Stomach smooth muscle (tissue), 2 donors: ENCODE measurements around the gene OR3A3.
"Not testable (repeated sequence)": the region's sequence is repeated elsewhere in the genome, so short reads cannot be mapped to it uniquely, and the experiment has no call there.

Experiments used
- H3K27ac ChIP-seq: one replicate; pipeline ENCODE4 v1.7.0; 2013; ENCODE audit warnings: mild to moderate bottlenecking, low read length, inconsistent platforms
- H3K27me3 ChIP-seq, 2 donors: one replicate each; pipeline ENCODE4 v1.7.0; 2013; ENCODE audit warnings: low read length in 2 of 2; ENCODE audit not compliant: insufficient read depth in 2 of 2, control insufficient read depth in 1 of 2
- H3K36me3 ChIP-seq, 2 donors: one replicate each; pipeline ENCODE4 v1.7.0; 2013; ENCODE audit warnings: low read length in 2 of 2; ENCODE audit not compliant: control insufficient read depth in 2 of 2, insufficient read depth in 2 of 2
- H3K4me1 ChIP-seq: one replicate; pipeline ENCODE4 v1.7.0; 2013; ENCODE audit warnings: low read length; ENCODE audit not compliant: control insufficient read depth, insufficient read depth
- H3K4me3 ChIP-seq, 2 donors: one replicate each; pipeline ENCODE4 v1.7.0; 2013; ENCODE audit warnings: low read length in 2 of 2
- H3K9ac ChIP-seq, 2 donors: one replicate each; pipeline ENCODE4 v1.7.0; 2013; ENCODE audit warnings: low read length in 2 of 2, mild to moderate bottlenecking in 1 of 2
- H3K9me3 ChIP-seq, 2 donors: one replicate each; pipeline ENCODE4 v1.7.0; 2013; ENCODE audit warnings: low read length in 2 of 2; ENCODE audit not compliant: control insufficient read depth in 2 of 2
- donor health status: healthy.
- donor health status: Pancreatic carcinoma.

Gene OR3A3

DNA sequence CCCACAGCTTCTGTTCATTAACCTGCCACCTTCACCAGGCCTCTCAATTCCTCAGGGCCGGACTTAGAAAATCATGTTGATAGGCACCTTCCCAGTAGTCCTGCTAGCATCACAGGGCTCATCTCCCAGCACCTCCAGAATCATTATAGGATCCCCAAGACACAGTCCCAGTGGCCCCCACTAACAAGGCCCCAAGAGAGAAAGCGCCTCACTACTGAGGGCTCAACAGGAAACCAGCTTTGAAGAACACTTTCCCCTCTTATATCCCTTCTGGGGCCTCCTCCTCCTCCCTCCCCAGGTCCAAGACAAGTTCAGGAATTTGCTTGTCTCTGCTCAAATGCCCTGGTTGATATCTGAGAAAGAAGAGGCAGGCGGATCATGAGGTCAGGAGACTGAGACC lies at the start of gene OR3A3:
Gene OR3A3 (plus strand): TSS at position 301 of the 400 bp plus-strand sequence.
- H3K4me3 ChIP-seq = no peak within 1 kb of the TSS
- H3K9me3 ChIP-seq = peaks cover 5 to 14% of the 10 kb centered on the region in 2 donors
- no peaks in the 10 kb centered on the region for H3K4me1 ChIP-seq
- H3K9ac ChIP-seq = no peak within 1 kb of the TSS
- H3K27me3 ChIP-seq = no peaks in the 10 kb centered on the region
- no peak within 1 kb of the TSS for H3K27ac ChIP-seq
- H3K36me3 ChIP-seq = no peaks in the 10 kb centered on the region

DNA sequence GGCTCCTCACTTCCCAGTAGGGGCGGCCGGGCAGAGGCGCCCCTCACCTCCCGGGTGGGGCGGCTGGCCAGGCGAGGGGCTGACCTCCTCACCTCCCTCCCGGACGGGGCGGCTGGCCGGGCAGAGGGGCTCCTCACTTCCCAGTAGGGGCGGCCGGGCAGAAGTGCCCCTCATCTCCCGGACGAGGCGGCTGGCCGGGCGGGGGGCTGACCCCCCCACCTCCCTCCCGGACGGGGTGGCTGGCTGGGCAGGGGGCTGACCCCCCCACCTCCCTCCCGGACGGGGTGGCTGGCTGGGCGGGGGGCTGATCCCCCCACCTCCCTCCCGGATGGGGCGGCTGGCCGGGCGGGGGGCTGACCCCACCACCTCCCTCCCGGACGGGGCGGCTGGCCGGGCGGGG lies 40.0 kb upstream of the OR3A3 start:
- H3K4me3 ChIP-seq, H3K9me3 ChIP-seq, H3K27ac ChIP-seq, H3K9ac ChIP-seq, H3K27me3 ChIP-seq, H3K4me1 ChIP-seq, H3K36me3 ChIP-seq: not testable (repeated sequence)

DNA sequence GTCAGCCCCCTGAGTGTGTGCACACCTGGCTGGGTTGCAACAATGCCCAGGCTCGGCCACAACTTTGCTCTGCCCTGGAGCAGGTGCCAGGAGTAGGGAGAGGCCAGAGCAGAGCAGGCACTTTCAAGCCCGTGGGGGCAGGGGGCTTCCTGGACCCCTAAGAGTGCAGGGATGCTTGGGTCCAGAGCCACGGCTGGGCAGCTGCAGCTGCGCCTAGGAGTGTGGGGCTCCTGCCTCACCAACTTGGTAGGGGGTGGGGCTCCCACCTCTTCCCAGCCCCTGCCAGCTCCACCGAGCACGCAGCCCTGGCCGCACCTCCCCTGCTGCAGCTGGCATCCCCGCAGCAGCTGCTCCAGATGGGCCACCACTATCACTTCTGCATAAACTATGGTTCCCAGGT lies 32.8 kb upstream of the OR3A3 start:
- no peak overlapping the region for H3K9ac ChIP-seq
- H3K27ac ChIP-seq = no peak overlapping the region
- peaks cover 0 to 5% of the 10 kb centered on the region in 2 donors for H3K9me3 ChIP-seq
- H3K4me1 ChIP-seq = no peaks in the 10 kb centered on the region
- peaks cover 0 to 2% of the 10 kb centered on the region in 2 donors for H3K27me3 ChIP-seq
- no peak overlapping the region for H3K4me3 ChIP-seq
- no peaks in the 10 kb centered on the region for H3K36me3 ChIP-seq

DNA sequence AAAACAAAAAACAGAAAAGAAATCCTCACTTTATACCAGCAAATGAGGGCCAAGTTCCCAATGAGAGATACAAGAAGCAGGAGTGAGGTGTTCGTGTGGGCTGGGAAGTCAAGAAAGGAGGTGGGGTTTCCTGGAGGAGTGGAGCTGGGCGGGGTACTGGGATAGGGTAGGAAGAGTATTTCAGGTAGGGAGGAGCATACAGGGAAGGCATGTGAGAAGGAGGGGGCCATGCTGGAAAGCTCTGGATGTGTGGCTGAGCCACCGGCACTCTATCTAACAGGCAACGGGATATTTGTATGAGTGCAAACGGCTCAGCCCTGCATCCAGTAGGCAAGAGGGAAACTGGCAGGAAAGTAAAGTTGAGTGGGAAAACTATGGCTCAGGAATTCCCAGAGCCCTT lies 29.2 kb upstream of the OR3A3 start:
- Histone ChIP-seq H3K36me3 (no peaks in the 10 kb centered on the region), H3K27me3 (peaks cover 2 to 4% of the 10 kb centered on the region in 2 donors), H3K9ac (no peak overlapping the region), H3K9me3 (no peaks in the 10 kb centered on the region), H3K4me1 (no peaks in the 10 kb centered on the region), H3K27ac (no peak overlapping the region), H3K4me3 (no peak overlapping the region)

DNA sequence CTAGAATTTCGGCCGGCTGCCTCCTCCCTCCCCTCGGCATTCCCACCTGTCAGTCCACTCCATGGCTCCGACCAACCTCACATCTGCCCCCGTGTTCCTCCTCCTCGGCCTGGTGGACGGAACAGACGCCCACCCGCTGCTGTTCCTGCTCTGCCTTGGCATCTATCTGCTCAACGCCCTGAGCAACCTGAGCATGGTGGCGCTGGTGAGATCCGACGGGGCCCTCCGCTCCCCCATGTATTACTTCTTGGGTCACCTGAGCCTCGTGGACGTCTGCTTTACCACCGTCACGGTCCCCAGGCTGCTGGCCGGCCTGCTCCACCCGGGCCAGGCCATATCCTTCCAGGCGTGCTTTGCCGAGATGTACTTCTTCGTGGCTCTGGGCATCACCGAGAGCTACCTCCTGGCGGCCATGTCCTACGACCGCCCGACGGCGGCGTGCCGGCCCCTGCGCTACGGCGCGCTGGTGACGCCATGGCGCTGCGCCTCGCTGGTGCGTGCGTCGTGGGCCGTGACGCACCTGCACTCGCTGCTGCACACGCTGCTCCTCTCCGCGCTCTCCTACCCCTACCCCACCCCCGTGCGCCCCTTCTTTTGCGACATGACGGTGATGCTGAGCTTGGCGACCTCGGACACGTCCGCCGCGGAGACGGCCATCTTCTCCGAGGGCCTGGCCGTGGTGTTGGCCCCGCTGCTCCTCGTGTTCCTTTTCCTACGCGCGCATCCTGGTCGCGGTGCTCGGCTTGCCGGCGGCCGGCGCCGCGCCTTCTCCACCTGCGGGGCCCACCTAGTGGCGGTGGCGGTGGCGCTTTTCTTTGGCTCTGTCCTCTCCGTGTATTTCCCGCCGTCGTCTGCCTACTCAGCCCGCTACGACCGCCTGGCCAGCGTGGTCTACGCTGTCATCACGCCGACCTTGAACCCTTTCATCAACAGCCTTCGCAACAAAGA lies 25.0 kb upstream of the OR3A3 start, which contains the start of gene OR3A2:
Gene OR3A2 (minus strand): TSS at position 440 of the 948 bp plus-strand sequence.
- no peaks in the 10 kb centered on the region for H3K4me1 ChIP-seq
- no peaks in the 10 kb centered on the region for H3K9me3 ChIP-seq
- no peak within 1 kb of the TSS for H3K27ac ChIP-seq
- H3K27me3 ChIP-seq = peaks cover 2 to 4% of the 10 kb centered on the region in 2 donors
- H3K36me3 ChIP-seq = no peaks in the 10 kb centered on the region
- H3K9ac ChIP-seq = no peak within 1 kb of the TSS
- H3K4me3 ChIP-seq = peak within 1 kb of the TSS in 1 of 2 donors; percentile 1

DNA sequence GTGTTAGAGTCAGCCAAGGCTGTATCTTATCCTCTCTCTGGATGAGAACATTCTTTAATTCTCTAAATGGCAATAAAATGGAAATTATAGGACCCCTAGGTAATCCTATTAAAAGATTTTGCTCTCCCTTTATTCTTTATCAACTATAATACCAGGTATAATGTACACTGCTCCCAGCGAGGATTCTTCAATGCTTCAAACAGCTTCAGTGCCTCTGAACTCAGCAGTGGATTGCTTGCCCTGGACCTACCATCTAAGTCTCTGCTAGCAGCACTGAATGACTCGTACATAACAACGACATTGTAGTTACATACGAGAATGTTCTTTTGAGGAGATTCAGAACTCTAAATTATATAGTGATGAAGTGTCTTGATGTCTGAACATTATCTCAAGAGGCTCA lies 21.4 kb upstream of the OR3A3 start:
- no peaks in the 10 kb centered on the region for H3K36me3 ChIP-seq
- H3K4me1 ChIP-seq = no peaks in the 10 kb centered on the region
- H3K4me3 ChIP-seq = no peak overlapping the region
- peaks cover 0 to 3% of the 10 kb centered on the region in 2 donors for H3K9me3 ChIP-seq
- H3K27me3 ChIP-seq = peaks cover 2 to 4% of the 10 kb centered on the region in 2 donors
- no peak overlapping the region for H3K27ac ChIP-seq
- H3K9ac ChIP-seq = no peak overlapping the region

DNA sequence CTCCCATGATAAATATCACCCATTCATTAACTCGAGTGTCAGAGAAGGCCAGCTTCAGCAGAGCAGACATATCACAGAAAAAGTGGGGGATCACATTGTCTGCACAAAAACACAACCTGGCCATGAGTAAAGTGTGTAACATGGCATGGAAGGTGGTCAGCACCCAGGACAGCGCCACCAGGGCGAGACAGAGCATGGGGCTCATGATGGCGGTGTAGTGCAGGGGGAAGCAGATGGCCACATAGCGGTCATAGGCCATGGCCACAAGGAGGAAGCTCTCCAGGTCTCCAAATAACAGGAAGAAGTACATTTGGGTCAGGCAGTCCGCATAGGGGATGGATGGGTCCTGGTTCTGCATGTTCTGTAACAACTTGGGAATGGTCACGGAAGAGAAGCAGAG lies 13.4 kb upstream of the OR3A3 start:
- not testable (repeated sequence) for H3K36me3 ChIP-seq, H3K4me3 ChIP-seq

DNA sequence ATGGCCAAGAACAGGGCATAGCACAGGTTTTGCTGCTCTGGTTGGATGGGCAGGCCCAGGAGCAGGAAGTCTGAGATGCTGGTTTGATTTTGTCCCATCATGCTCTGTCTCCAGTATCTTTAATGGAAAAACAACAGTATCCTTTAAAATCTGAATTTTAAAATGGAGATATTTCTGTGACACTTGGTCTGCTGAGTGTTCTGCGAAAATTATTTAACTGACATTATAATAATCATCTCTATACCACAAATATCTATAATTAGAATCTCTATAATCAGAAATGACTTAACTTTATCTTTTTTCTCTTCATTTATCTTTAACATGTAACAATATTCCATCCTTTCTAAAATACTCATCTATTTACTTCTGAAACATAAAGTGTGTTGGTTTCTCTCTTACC lies 12.9 kb upstream of the OR3A3 start, which contains the start of gene OR1E1:
Gene OR1E1 (minus strand): TSS at position 101 of the 400 bp plus-strand sequence. CDS start 0 bp downstream, at position 101.
- Histone ChIP-seq H3K4me3 (no peak within 1 kb of the TSS), H3K4me1 (no peaks in the 10 kb centered on the region), H3K9ac (no peak within 1 kb of the TSS)

More for the DNA sequence above, 13.4 kb upstream of the OR3A3 start:
- not testable (repeated sequence) for H3K9me3 ChIP-seq, H3K27me3 ChIP-seq, H3K9ac ChIP-seq, H3K4me1 ChIP-seq, H3K27ac ChIP-seq

DNA sequence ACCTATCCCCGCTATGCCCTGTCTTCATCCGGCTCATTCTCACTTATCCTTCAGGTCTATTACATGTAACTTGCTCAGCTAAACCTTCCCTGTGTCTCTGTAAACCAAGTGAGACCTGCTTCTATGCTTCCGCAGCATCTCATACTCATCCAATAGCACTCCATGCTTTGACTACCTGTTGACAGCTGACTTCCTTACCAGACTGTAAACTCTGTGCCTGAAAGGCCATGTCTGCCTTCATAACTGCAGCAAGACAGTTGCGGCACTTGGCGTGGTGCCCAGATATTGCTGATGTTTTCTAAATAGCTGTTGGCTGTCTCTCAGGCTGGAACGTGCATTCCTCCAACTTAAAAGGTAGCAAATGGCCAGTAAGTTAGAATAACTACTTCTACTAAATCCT lies 11.1 kb upstream of the OR3A3 start:
- Histone ChIP-seq H3K27me3 (peaks cover 0 to 2% of the 10 kb centered on the region in 2 donors), H3K9me3 (no peaks in the 10 kb centered on the region), H3K9ac (no peak overlapping the region), H3K4me3 (no peak overlapping the region), H3K27ac (no peak overlapping the region), H3K4me1 (no peaks in the 10 kb centered on the region), H3K36me3 (no peaks in the 10 kb centered on the region)

More for the DNA sequence above, 12.9 kb upstream of the OR3A3 start, which contains the start of gene OR1E1:
- Histone ChIP-seq H3K9me3 (no peaks in the 10 kb centered on the region), H3K36me3 (no peaks in the 10 kb centered on the region), H3K27me3 (peaks cover 0 to 2% of the 10 kb centered on the region in 2 donors), H3K27ac (no peak within 1 kb of the TSS)

DNA sequence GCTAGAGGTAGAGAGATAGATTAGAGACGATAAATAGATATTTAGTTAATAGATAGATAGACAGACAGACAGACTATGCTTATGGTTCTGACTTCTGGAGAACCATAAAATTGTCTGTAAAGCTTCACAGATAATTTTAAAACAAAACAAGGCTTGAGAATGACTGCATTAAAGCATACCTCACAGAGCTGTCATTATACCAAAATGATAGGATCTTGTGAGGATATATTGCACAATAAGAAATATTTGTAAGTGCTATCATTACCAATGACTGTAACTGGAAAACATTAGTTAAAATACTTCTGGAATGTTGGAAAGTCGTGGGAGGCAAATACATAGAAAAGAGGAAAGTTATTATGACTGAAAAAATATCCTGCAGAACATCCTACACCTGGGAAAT lies 9.4 kb upstream of the OR3A3 start:
- no peaks in the 10 kb centered on the region for H3K36me3 ChIP-seq
- no peak overlapping the region for H3K9ac ChIP-seq
- no peaks in the 10 kb centered on the region for H3K4me1 ChIP-seq
- H3K27ac ChIP-seq = no peak overlapping the region
- H3K27me3 ChIP-seq = peaks cover 0 to 2% of the 10 kb centered on the region in 2 donors
- peaks cover 0 to 9% of the 10 kb centered on the region in 2 donors for H3K9me3 ChIP-seq
- H3K4me3 ChIP-seq = no peak overlapping the region

DNA sequence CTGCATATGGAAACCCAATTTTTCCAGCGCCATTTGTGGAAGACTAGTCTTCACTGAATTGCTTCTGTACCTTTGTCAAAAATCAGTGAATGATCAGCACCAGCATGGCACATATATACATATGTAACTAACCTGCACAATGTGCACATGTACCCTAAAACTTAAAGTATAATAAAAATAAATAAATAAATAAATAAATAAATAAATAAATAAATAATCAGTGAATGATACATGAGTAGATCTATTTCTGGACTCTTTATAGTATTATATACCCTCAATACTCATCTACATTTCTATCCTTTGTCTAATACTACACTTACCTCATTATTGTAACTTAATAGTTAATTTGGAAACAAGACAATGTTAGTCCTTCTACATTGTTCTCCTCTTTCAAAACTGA lies 7.3 kb upstream of the OR3A3 start:
- H3K36me3 ChIP-seq, H3K27ac ChIP-seq: not testable (repeated sequence)
- peaks cover 5 to 14% of the 10 kb centered on the region in 2 donors for H3K9me3 ChIP-seq

More for the DNA sequence above, 7.3 kb upstream of the OR3A3 start:
- not testable (repeated sequence) for H3K4me3 ChIP-seq, H3K4me1 ChIP-seq, H3K27me3 ChIP-seq, H3K9ac ChIP-seq
